Keratinocyte (primary cell): ENCODE measurements around the gene ADRA1B. TPM values are rescaled to one million over a fixed set of nuclear protein-coding genes. Genes with fewer than 3 reads are reported as not detected.

Source experiments
- DNase-seq: peaks from one replicate; pipeline ENCODE4 v3.0.0-alpha.2; 2011; ENCODE audit warnings: low read depth, missing footprints, low spot score
- FAIRE-seq: peaks from 2 replicates; lab custom pipeline; 2011; peaks lifted over from hg19 to GRCh38; lab: Jason Lieb, UNC
- H2AFZ ChIP-seq: 2 replicates; pipeline ENCODE4 v1.6.0; 2012; ENCODE audit warnings: low read length, control low read depth, inconsistent platforms; ENCODE audit not compliant: control insufficient read depth
- H3K27ac ChIP-seq: 2 replicates; pipeline ENCODE4 v1.5.1; 2011; ENCODE audit warnings: low read length; ENCODE audit not compliant: control insufficient read depth, insufficient read depth
- H3K27me3 ChIP-seq: 3 replicates; pipeline ENCODE4 v1.6.0; 2011; ENCODE audit warnings: low read length; ENCODE audit not compliant: control insufficient read depth, insufficient read depth; ENCODE audit errors: extremely low read depth
- H3K36me3 ChIP-seq, 2 experiments: 2 replicates in 1 of 2; 3 replicates in 1 of 2; pipeline ENCODE4 v1.5.1; 2011; ENCODE audit warnings: low read length in 2 of 2, mild to moderate bottlenecking in 1 of 2; ENCODE audit not compliant: control insufficient read depth in 2 of 2, insufficient read depth in 2 of 2; ENCODE audit errors: extremely low read depth in 1 of 2
- H3K4me1 ChIP-seq: 3 replicates; pipeline ENCODE4 v1.5.1; 2011; ENCODE audit warnings: low read length; ENCODE audit not compliant: control insufficient read depth, insufficient read depth; ENCODE audit errors: extremely low read depth
- H3K4me2 ChIP-seq: 3 replicates; pipeline ENCODE4 v1.6.0; 2011; ENCODE audit warnings: low read depth, low read length; ENCODE audit not compliant: control insufficient read depth, insufficient read depth; ENCODE audit errors: extremely low read depth
- H3K4me3 ChIP-seq, 3 experiments: fragments of 200-600 bp in 1 of 3; sonication (generic) in 1 of 3; 2 replicates in 2 of 3; 3 replicates in 1 of 3; pipeline ENCODE4 v1.5.1; 2011 to 2016; ENCODE audit warnings: low read length in 3 of 3, mild to moderate bottlenecking in 3 of 3, control low read depth in 2 of 3, inconsistent platforms in 1 of 3, low read depth in 1 of 3, mixed read lengths in 1 of 3, mixed run types in 1 of 3, moderate library complexity in 1 of 3; ENCODE audit not compliant: control insufficient read depth in 2 of 3, insufficient read depth in 2 of 3; ENCODE audit errors: extremely low read depth in 1 of 3
- H3K79me2 ChIP-seq: 2 replicates; pipeline ENCODE4 v1.6.0; 2012; ENCODE audit warnings: low read length; ENCODE audit not compliant: control insufficient read depth, insufficient read depth
- H3K9ac ChIP-seq: 3 replicates; pipeline ENCODE4 v1.6.0; 2011; ENCODE audit warnings: low read length; ENCODE audit not compliant: control insufficient read depth, insufficient read depth; ENCODE audit errors: extremely low read depth
- H3K9me1 ChIP-seq: 3 replicates; pipeline ENCODE4 v1.6.0; 2011; ENCODE audit warnings: low read length; ENCODE audit not compliant: control insufficient read depth, insufficient read depth; ENCODE audit errors: extremely low read depth
- H3K9me3 ChIP-seq: 2 replicates; pipeline ENCODE4 v1.5.1; 2012; ENCODE audit warnings: low read depth, low read length; ENCODE audit not compliant: control insufficient read depth
- H4K20me1 ChIP-seq: 3 replicates; pipeline ENCODE4 v1.6.0; 2011; ENCODE audit warnings: low read length; ENCODE audit not compliant: control insufficient read depth, insufficient read depth; ENCODE audit errors: extremely low read depth
- CTCF ChIP-seq, 3 experiments: IDR thresholded peaks in 1 of 3; conservative IDR thresholded peaks in 1 of 3; optimal IDR thresholded peaks in 1 of 3; 2 replicates in 2 of 3; 3 replicates in 1 of 3; pipeline versions ENCODE3 to v1.5.1; 2011; ENCODE audit warnings: low read length in 3 of 3, mild to moderate bottlenecking in 3 of 3, moderate library complexity in 2 of 3, control low read depth in 1 of 3, inconsistent platforms in 1 of 3; ENCODE audit not compliant: insufficient read depth in 2 of 3; ENCODE audit errors: extremely low read depth in 1 of 3
- EZH2 ChIP-seq: IDR thresholded peaks from one replicate; pipeline ENCODE4 v1.6.1; 2012; ENCODE audit warnings: inconsistent platforms, mild to moderate bottlenecking, low read length, moderate library complexity
- dilution Hi-C: fragments of 300-500 bp; cut with MboI; formaldehyde crosslinking; loops from one replicate; pipeline ENCODE4 v1.7.0; 2020; ENCODE audit warnings: low sequenced_read_pairs; ENCODE audit not compliant: extremely low pct_ligation_motif_present
- polyA minus RNA-seq, 3 experiments: library from RNA; depleted of rRNA, polyadenylated mRNA; stranded (reverse); fragments of >200 nt; gene quantifications; 1 replicate in 1 of 3; 2 replicates in 1 of 3; 3 replicates in 1 of 3; pipeline ENCODE4 v1.2.3, GENCODE V29; 2011
- polyA plus RNA-seq, 5 experiments: library from polyadenylated mRNA; depleted of rRNA in 3 of 5; stranded (reverse) in 3 of 5; stranded (forward) in 1 of 5; unstranded in 1 of 5; fragments of >200 nt; gene quantifications; 1 replicate in 1 of 5; 2 replicates in 3 of 5; 3 replicates in 1 of 5; pipeline versions ENCODE4 v1.2.1 to v1.2.3, GENCODE V29; 2011 to 2012; ENCODE audit warnings: missing spikeins in 2 of 5, low read depth in 1 of 5, low replicate concordance in 1 of 5

ADRA1B gene
- polyA plus RNA-seq, result 0.18 to 0.77 TPM (median 0.23 TPM) in 3 replicates
- not detected for polyA plus RNA-seq (2011; ENCODE audit: low read depth)
- polyA plus RNA-seq (2011; cell fraction: cytosol; rRNA removed), result 0.16 and 0.21 TPM in 2 replicates
- 0.35 and 0.36 TPM in 2 replicates for polyA plus RNA-seq (2011; cell fraction: nucleus; rRNA removed)
- 0.95 TPM in 1 of 2 replicates, not detected in the other for polyA plus RNA-seq (2012; ENCODE audit: low replicate concordance)
- polyA minus RNA-seq, result 0.30 to 2.1 TPM (median 0.42 TPM) in 3 replicates
- polyA minus RNA-seq (2011; cell fraction: cytosol; rRNA and poly(A)+ RNA removed), result not detected
- 0.31 and 0.42 TPM in 2 replicates for polyA minus RNA-seq (2011; cell fraction: nucleus; rRNA and poly(A)+ RNA removed)

DNA sequence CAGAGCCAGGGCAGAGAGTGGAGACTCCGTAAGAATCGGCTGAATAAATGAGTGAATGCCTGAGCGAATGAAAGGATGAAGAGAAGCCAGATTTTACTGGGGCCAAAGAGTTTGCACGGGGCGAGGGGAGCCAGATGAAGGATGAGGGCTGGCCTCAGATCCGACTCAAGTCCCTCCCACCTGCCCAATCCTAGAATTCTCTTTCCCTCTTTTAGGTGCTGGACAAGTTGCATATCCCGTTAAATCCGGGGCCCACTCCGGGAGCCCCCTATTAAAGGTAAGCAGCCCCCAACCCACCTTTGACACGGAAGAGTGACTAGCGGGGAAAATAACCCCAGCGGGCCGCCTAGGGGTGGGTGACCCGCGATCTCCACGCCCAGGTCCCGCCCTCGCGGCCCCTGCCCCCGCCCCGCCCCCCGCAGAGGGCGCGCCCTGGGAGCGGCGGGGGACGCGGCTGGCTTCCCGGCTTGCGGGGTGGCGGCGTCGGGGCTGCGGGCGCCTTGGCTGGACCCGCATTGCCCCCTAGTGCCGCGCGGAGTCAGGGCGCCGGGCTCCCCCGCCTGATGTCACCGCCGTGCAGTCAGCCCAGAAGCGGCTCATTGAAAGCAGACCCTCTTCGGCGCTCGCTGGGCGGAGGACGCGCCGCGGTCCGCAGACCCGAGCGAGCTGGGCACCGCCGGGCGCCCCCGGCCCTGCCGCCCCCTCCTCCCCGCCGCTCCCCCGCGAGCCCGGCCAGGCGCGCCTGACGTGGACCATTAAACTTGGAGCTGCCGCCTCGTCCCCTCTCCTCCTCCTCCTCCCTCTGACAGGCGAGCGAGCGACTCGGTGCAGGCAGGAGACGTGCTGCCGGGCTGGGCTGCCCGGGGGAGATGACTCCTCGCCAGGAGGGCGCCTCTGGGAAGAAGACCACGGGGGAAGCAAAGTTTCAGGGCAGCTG lies at the start of gene ADRA1B:
Gene ADRA1B, plus strand, starts transcription at position 579 of the 937 bp plus-strand sequence. CDS start 424 bp downstream, outside the sequence.
- Histone ChIP-seq H3K4me1 (peaks cover 43% of the 10 kb centered on the region), H3K27ac (no peak within 1 kb of the TSS), H3K9ac (peak within 1 kb of the TSS; percentile 52), H3K9me3 (no peaks in the 10 kb centered on the region), H3K27me3 (no peaks in the 10 kb centered on the region), H3K4me2 (peak within 1 kb of the TSS; percentile 71), H4K20me1 (no peaks in the 10 kb centered on the region), H3K79me2 (no peaks in the 10 kb centered on the region), H3K4me3 (peak within 1 kb of the TSS; percentile 23 to 54 (median 39)), H3K9me1 (no peaks in the 10 kb centered on the region), H2AFZ (peak within 1 kb of the TSS; percentile 27), H3K36me3 (no peaks in the 10 kb centered on the region)
- FAIRE-seq (no peak), DNase-seq (no peak)
- dilution Hi-C loops, result no loop called here
- no peak for TF ChIP-seq EZH2
- TF ChIP-seq CTCF (optimal IDR thresholded peaks at IDR 0.05 in 1 of 3, IDR thresholded peaks at IDR 0.05 in 1 of 3, conservative IDR thresholded peaks at IDR 0.05 in 1 of 3; ENCODE audit: extremely low read depth in 1 of 3, insufficient read depth in 2 of 3, low read length in 3 of 3), result peak in 2 of 3 experiments; percentile 58 to 83

GRCh38 chr5:159873680-159874079 lies 42.6 kb upstream of the ADRA1B start:
- H2AFZ ChIP-seq, result no peak overlapping the region

More at GRCh38 chr5:159873680-159874079, 42.6 kb upstream of the ADRA1B start:
- DNase-seq (no peak), FAIRE-seq (peak; percentile 62)
- H3K9me3 ChIP-seq, result no peaks in the 10 kb centered on the region
- no peaks in the 10 kb centered on the region for H3K9me1 ChIP-seq
- no peaks in the 10 kb centered on the region for H3K79me2 ChIP-seq
- H3K36me3 ChIP-seq, result no peaks in the 10 kb centered on the region
- no peak overlapping the region for H3K27ac ChIP-seq
- H4K20me1 ChIP-seq, result no peaks in the 10 kb centered on the region
- H3K9ac ChIP-seq, result no peak overlapping the region
- H3K4me3 ChIP-seq, result no peak overlapping the region
- H3K4me2 ChIP-seq, result no peak overlapping the region
- no peaks in the 10 kb centered on the region for H3K27me3 ChIP-seq
- no peak for TF ChIP-seq CTCF (optimal IDR thresholded peaks at IDR 0.05 in 1 of 3, IDR thresholded peaks at IDR 0.05 in 1 of 3, conservative IDR thresholded peaks at IDR 0.05 in 1 of 3; ENCODE audit: extremely low read depth in 1 of 3, insufficient read depth in 2 of 3, low read length in 3 of 3)
- TF ChIP-seq EZH2, result no peak
- peaks cover 12% of the 10 kb centered on the region for H3K4me1 ChIP-seq
- dilution Hi-C loops, result no loop called here
